Measurements from ENCODE around the gene BAZ2B. TPM values are rescaled to one million over a fixed set of nuclear protein-coding genes. Genes with fewer than 3 reads are reported as not detected.
"Not testable (repeated sequence)": the region's sequence is repeated elsewhere in the genome, so short reads cannot be mapped to it uniquely, and the experiment has no call there.

BAZ2B gene
- total RNA-seq, 1 donor from 2014 or later, result 32.4 TPM

DNA sequence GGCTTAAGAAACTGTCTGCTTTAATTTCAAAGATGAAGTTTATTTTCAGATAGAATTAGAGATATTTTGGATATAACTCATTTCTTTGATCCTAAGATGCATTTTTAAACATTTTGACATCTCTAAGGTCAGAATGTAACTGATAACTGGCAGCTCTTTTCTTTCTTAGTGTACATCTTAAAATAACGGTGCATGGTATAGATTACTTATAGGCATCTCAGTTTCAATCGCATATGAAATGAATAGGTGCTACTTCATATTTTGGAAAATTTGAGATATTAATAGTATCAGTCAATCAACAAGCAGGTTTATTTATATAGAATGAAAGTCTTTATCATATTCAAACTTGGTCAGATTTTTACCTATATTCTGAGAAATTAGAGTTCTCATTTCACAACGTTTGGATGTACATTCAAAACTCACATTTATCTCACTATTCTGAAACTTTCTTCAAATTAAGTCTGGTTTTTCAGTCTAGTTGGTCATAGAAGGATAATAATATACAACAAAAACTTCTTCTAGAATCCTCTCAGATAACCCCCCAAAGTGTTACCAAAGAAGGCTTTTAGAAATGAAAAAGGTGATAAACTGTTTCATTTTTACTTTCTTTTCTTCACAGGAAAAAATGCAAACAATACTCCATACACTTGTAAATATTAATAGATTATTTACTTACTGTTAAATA, 207.1 kb downstream of the BAZ2B start:
- H3K36me3 ChIP-seq, result peaks cover 71% of the 10 kb centered on the region
- H3K9me3 ChIP-seq (replicated peaks), result no peaks in the 10 kb centered on the region
- intact Hi-C loops (cut with micrococcal nuclease), result no loop called here

DNA sequence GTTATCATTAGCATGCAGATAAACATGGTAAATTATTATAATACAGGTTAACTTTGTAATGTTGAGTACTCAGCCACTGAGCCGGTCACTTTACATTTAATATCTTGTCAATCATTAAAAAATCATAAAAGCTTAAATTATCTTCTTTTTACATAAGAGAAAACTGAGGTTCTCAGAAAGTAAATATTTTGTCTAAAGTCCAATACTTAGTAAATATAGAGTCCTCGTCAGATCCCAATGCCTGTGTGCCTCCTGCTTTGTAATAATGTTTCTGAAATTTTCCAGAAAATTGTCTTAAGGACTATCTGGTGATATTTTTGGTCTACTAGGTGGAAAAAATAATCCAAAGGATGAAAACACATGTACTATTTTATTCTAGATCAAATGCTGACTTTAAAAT, 213.6 kb downstream of the BAZ2B start:
- no peaks in the 10 kb centered on the region for H3K27me3 ChIP-seq (ENCODE audit: low read depth)
- intact Hi-C loops (cut with micrococcal nuclease), result no loop called here
- no peak overlapping the region for H3K27ac ChIP-seq (replicated peaks)
- TF ChIP-seq, protein P1, sequence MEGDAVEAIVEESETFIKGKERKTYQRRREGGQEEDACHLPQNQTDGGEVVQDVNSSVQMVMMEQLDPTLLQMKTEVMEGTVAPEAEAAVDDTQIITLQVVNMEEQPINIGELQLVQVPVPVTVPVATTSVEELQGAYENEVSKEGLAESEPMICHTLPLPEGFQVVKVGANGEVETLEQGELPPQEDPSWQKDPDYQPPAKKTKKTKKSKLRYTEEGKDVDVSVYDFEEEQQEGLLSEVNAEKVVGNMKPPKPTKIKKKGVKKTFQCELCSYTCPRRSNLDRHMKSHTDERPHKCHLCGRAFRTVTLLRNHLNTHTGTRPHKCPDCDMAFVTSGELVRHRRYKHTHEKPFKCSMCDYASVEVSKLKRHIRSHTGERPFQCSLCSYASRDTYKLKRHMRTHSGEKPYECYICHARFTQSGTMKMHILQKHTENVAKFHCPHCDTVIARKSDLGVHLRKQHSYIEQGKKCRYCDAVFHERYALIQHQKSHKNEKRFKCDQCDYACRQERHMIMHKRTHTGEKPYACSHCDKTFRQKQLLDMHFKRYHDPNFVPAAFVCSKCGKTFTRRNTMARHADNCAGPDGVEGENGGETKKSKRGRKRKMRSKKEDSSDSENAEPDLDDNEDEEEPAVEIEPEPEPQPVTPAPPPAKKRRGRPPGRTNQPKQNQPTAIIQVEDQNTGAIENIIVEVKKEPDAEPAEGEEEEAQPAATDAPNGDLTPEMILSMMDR (IDR thresholded peaks at IDR 0.05; ENCODE audit: borderline replicate concordance), result no peak
- peaks cover 26% of the 10 kb centered on the region for H3K36me3 ChIP-seq
- no peaks in the 10 kb centered on the region for H3K4me1 ChIP-seq
- DNase-seq, result no peak
- H3K9me3 ChIP-seq (replicated peaks), result no peaks in the 10 kb centered on the region
- H3K4me3 ChIP-seq, result no peak overlapping the region

More for the DNA sequence above, 207.1 kb downstream of the BAZ2B start:
- H3K4me3 ChIP-seq, result no peak overlapping the region
- no peak for DNase-seq
- TF ChIP-seq, protein P1 (IDR thresholded peaks at IDR 0.05; ENCODE audit: borderline replicate concordance), result no peak
- H3K27ac ChIP-seq (replicated peaks), result no peak overlapping the region
- H3K4me1 ChIP-seq, result no peaks in the 10 kb centered on the region
- no peaks in the 10 kb centered on the region for H3K27me3 ChIP-seq (ENCODE audit: low read depth)

GRCh38 chr2:159402160-159402559, 214.2 kb downstream of the BAZ2B start:
- DNase-seq; H3K4me1 ChIP-seq; H3K4me3 ChIP-seq; intact Hi-C loops (cut with micrococcal nuclease); H3K27ac ChIP-seq (replicated peaks); H3K9me3 ChIP-seq (replicated peaks); H3K27me3 ChIP-seq (ENCODE audit: low read depth): not testable (repeated sequence)
- peaks cover 26% of the 10 kb centered on the region for H3K36me3 ChIP-seq

- Histone ChIP-seq H3K4me3 (no peak overlapping the region), H3K4me1 (peaks cover 8% of the 10 kb centered on the region), H3K27me3 (ENCODE audit: low read depth) (no peaks in the 10 kb centered on the region), H3K36me3 (peaks cover 23% of the 10 kb centered on the region), H3K27ac (replicated peaks) (no peak overlapping the region), H3K9me3 (replicated peaks) (no peaks in the 10 kb centered on the region)
- intact Hi-C loops (cut with micrococcal nuclease), result no loop called here
- TF ChIP-seq, protein P1 (IDR thresholded peaks at IDR 0.05; ENCODE audit: borderline replicate concordance), result no peak
- no peak for DNase-seq
These were observed 216.5 kb downstream of the BAZ2B start for GRCh38 chr2:159399716-159400415.

DNA sequence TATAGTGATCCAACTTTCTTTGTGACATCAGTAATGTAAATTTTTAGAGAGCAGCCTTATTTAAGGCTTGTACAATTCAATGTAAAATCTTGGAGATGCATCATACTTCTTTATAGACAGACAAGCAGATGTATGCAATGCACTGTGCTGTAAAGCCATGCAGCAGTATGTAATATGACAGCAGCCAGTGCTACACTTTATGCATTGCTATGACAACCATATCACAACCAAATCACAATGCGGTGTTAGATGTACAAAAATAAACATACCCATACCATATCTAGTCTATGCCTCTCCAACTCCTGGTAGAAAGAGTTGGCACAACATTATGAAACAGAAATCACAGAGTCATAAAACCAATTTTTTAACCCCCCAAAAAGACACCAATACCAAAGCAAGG, 219.5 kb downstream of the BAZ2B start:
- intact Hi-C loops (cut with micrococcal nuclease), result no loop called here
- TF ChIP-seq, protein P1 (IDR thresholded peaks at IDR 0.05; ENCODE audit: borderline replicate concordance), result no peak
- Histone ChIP-seq H3K9me3 (replicated peaks) (no peaks in the 10 kb centered on the region), H3K36me3 (peaks cover 29% of the 10 kb centered on the region), H3K4me3 (no peak overlapping the region), H3K27me3 (ENCODE audit: low read depth) (no peaks in the 10 kb centered on the region), H3K27ac (replicated peaks) (no peak overlapping the region), H3K4me1 (peaks cover 8% of the 10 kb centered on the region)
- no peak for DNase-seq

GRCh38 chr2:159382447-159383028, 233.8 kb downstream of the BAZ2B start:
- Histone ChIP-seq H3K4me3 (no peak overlapping the region), H3K4me1 (no peaks in the 10 kb centered on the region), H3K9me3 (replicated peaks) (no peaks in the 10 kb centered on the region), H3K27me3 (ENCODE audit: low read depth) (no peaks in the 10 kb centered on the region), H3K27ac (replicated peaks) (no peak overlapping the region), H3K36me3 (peaks cover 75% of the 10 kb centered on the region)
- TF ChIP-seq, protein P1 (IDR thresholded peaks at IDR 0.05; ENCODE audit: borderline replicate concordance), result no peak
- intact Hi-C loops (cut with micrococcal nuclease), result no loop called here
- DNase-seq, result no peak

Measured in left ventricle myocardium inferior (tissue), 1 donor.